ENCODE measurements around the gene MAP1B.

- TF ChIP-seq CTCF (conservative IDR thresholded peaks at IDR 0.05; ENCODE audit: low read depth, low read length): no peak
- no peak for TF ChIP-seq POLR2A (IDR thresholded peaks at IDR 0.05; ENCODE audit: low read depth, low read length)
- no peak for TF ChIP-seq CEBPB (IDR thresholded peaks at IDR 0.05; ENCODE audit: low read depth, low read length)
- no peak for TF ChIP-seq MAFK (IDR thresholded peaks at IDR 0.05; ENCODE audit: low read depth, low read length)
- TF ChIP-seq USF2 (IDR thresholded peaks at IDR 0.05; ENCODE audit: low read depth, low read length): no peak
- TF ChIP-seq CHD1 (IDR thresholded peaks at IDR 0.05; ENCODE audit: low read depth, low read length): no peak
- TF ChIP-seq RCOR1 (IDR thresholded peaks at IDR 0.05; ENCODE audit: insufficient replicate concordance, low read length): no peak
- TF ChIP-seq FOS (IDR thresholded peaks at IDR 0.05; ENCODE audit: low read depth, low read length): no peak
These were observed 27.1 kb downstream of the MAP1B start for GRCh38 chr5:72134226-72134899.
